Trophoblast cell (in vitro differentiated cells and primary cell): Measurements from ENCODE around the gene PRUNE2.

Experiments used
- DNase-seq, 2 donors: peaks; one replicate each; pipeline ENCODE4 v3.0.0-alpha.2; 2016
- H2AFZ ChIP-seq: 2 replicates; pipeline ENCODE4 v1.6.1; 2013; ENCODE audit warnings: low read length, moderate library complexity, mild to moderate bottlenecking; ENCODE audit not compliant: insufficient read depth, poor library complexity
- H2AK5ac ChIP-seq: 2 replicates; pipeline ENCODE4 v1.6.1; 2013; ENCODE audit warnings: mild to moderate bottlenecking, low read length
- H2BK120ac ChIP-seq: 2 replicates; pipeline ENCODE4 v1.6.1; 2013; ENCODE audit warnings: low read length, mild to moderate bottlenecking, moderate library complexity; ENCODE audit not compliant: insufficient read depth, poor library complexity
- H2BK12ac ChIP-seq: 2 replicates; pipeline ENCODE4 v1.6.1; 2013; ENCODE audit warnings: mild to moderate bottlenecking, low read length, moderate library complexity
- H2BK5ac ChIP-seq: 2 replicates; pipeline ENCODE4 v1.6.1; 2013; ENCODE audit warnings: low read length, low read depth, moderate library complexity, mild to moderate bottlenecking; ENCODE audit not compliant: poor library complexity
- H3K14ac ChIP-seq: 2 replicates; pipeline ENCODE4 v1.6.1; 2013; ENCODE audit warnings: mild to moderate bottlenecking, low read length
- H3K18ac ChIP-seq: 2 replicates; pipeline ENCODE4 v1.6.1; 2013; ENCODE audit warnings: mild to moderate bottlenecking, low read length
- H3K23ac ChIP-seq: 2 replicates; pipeline ENCODE4 v1.6.1; 2013; ENCODE audit warnings: low read length
- H3K27ac ChIP-seq: 2 replicates; pipeline ENCODE4 v1.5.1; 2013; ENCODE audit warnings: low read depth, mild to moderate bottlenecking, inconsistent platforms, low read length, moderate library complexity
- H3K27me3 ChIP-seq: 2 replicates; pipeline ENCODE4 v1.6.1; 2013; ENCODE audit warnings: inconsistent platforms, mild to moderate bottlenecking, low read length, moderate library complexity; ENCODE audit not compliant: insufficient read depth
- H3K36me3 ChIP-seq, 2 experiments: 1 replicate in 1 of 2; 2 replicates in 1 of 2; pipeline ENCODE4 v1.6.1; 2013; ENCODE audit warnings: low read length in 2 of 2, mild to moderate bottlenecking in 2 of 2, moderate library complexity in 1 of 2; ENCODE audit not compliant: insufficient read depth in 2 of 2, control insufficient read depth in 1 of 2
- H3K4ac ChIP-seq: 2 replicates; pipeline ENCODE4 v1.6.1; 2013; ENCODE audit warnings: low read depth, mild to moderate bottlenecking, low read length, moderate library complexity
- H3K4me1 ChIP-seq, 2 experiments: 1 replicate in 1 of 2; 2 replicates in 1 of 2; pipeline ENCODE4 v1.6.1; 2013; ENCODE audit warnings: low read length in 2 of 2, mild to moderate bottlenecking in 2 of 2, moderate library complexity in 1 of 2; ENCODE audit not compliant: insufficient read depth in 2 of 2, control insufficient read depth in 1 of 2
- H3K4me2 ChIP-seq: 2 replicates; pipeline ENCODE4 v1.6.1; 2013; ENCODE audit warnings: inconsistent platforms, mild to moderate bottlenecking, low read length, moderate library complexity
- H3K4me3 ChIP-seq: 2 replicates; pipeline ENCODE4 v1.5.1; 2013; ENCODE audit warnings: mild to moderate bottlenecking, low read depth, low read length, inconsistent platforms
- H3K79me1 ChIP-seq: one replicate; pipeline ENCODE4 v1.6.1; 2013; ENCODE audit warnings: low read length
- H3K79me2 ChIP-seq: 2 replicates; pipeline ENCODE4 v1.6.1; 2013; ENCODE audit warnings: low read length, mild to moderate bottlenecking; ENCODE audit not compliant: control insufficient read depth, insufficient read depth, poor library complexity
- H3K9ac ChIP-seq: 2 replicates; pipeline ENCODE4 v1.6.1; 2013; ENCODE audit warnings: mild to moderate bottlenecking, low read length
- H3K9me3 ChIP-seq: 2 replicates; pipeline ENCODE4 v1.6.1; 2013; ENCODE audit warnings: low read depth, mild to moderate bottlenecking, control low read depth, inconsistent platforms, low read length; ENCODE audit not compliant: insufficient read depth
- H4K12ac ChIP-seq: 2 replicates; pipeline ENCODE4 v1.6.1; 2013; ENCODE audit warnings: low read depth, mild to moderate bottlenecking, low read length, moderate library complexity
- H4K8ac ChIP-seq: 2 replicates; pipeline ENCODE4 v1.6.1; 2013; ENCODE audit warnings: low read depth, mild to moderate bottlenecking, low read length, moderate library complexity
- H4K91ac ChIP-seq: one replicate; pipeline ENCODE4 v1.6.1; 2013; ENCODE audit warnings: low read depth, mild to moderate bottlenecking, low read length, moderate library complexity
- WGBS: extraction: QIAGEN DNeasy Blood & Tissue Kit; methylation state at CpG from one replicate; pipeline ENCODE4 v1.1.7; 2013; ENCODE audit warnings: missing lambda C conversion rate; ENCODE audit not compliant: insufficient read length, insufficient coverage; ENCODE audit errors: extremely low coverage; 5-methylcytosine and 5-hydroxymethylcytosine counted together

PRUNE2 gene

DNA sequence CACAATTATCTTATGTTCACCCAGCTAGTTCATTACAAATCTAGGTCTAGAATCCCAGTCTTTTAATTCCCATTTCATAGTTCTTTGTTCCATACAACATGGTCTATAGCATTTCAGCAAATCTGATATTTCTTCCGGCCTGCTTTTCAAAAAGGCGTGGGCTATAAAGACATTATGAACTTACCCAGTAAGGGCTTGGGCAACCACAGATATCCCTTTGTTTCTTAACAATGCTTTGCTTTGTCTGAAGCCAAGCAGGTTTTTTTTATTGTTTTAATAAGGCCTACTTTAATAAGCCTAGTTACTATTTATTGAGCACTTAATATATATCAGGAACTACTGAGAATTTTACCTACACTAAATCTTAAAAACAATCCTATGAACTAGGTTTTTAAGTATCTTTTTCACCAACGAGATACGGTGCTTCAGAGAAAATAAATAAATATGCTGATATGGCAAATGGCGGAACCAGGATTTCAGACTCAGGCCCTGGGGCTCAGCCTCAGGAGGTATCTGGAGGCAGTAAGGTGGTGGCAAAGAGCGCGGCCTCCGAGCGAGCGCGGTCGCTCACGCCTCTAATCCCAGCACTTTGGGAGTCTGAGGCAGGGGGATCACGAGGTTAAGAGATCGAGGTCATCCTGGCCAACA is 112.0 kb downstream of the PRUNE2 start:
- H3K4me1 ChIP-seq, result no peaks in the 10 kb centered on the region
- H4K12ac ChIP-seq, result no peak overlapping the region
- no peak overlapping the region for H4K91ac ChIP-seq
- H2BK120ac ChIP-seq, result no peak overlapping the region
- peaks cover 1% of the 10 kb centered on the region for H3K9me3 ChIP-seq
- H3K23ac ChIP-seq, result no peak overlapping the region
- WGBS, result no CpG with 5 or more reads among the region's 15 CpGs
- no peak overlapping the region for H2AK5ac ChIP-seq
- DNase-seq, result no peak
- no peak overlapping the region for H3K4ac ChIP-seq
- no peak overlapping the region for H2BK5ac ChIP-seq
- H3K4me2 ChIP-seq, result no peak overlapping the region
- H3K79me2 ChIP-seq, result no peaks in the 10 kb centered on the region
- H3K14ac ChIP-seq, result no peak overlapping the region
- no peaks in the 10 kb centered on the region for H3K27me3 ChIP-seq
- H3K79me1 ChIP-seq, result no peaks in the 10 kb centered on the region
- H3K9ac ChIP-seq, result no peak overlapping the region
- H2BK12ac ChIP-seq, result no peak overlapping the region
- no peak overlapping the region for H3K4me3 ChIP-seq
- no peaks in the 10 kb centered on the region for H3K36me3 ChIP-seq
- H4K8ac ChIP-seq, result no peak overlapping the region
- H2AFZ ChIP-seq, result no peak overlapping the region
- no peak overlapping the region for H3K27ac ChIP-seq
- no peak overlapping the region for H3K18ac ChIP-seq

DNA sequence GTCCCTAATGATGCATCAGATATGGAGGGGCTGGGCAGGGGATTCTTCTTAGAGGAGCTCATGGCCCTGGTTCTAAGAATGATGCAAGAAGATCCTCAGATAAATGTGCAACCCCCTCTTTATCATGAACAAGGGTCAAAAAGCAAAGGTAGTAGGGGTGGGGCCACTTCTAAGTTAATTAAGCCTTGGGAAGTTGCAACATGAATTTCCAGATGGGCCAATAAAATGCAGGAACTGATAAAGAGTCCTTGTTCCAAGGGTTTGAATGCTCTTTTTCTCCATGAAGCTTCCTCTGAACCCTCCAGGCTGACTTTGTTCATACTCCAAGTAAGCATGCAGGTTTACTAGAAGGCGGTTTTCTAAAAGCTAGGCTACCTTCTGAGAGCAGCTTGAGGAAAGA is 116.1 kb downstream of the PRUNE2 start:
- no peak overlapping the region for H2BK12ac ChIP-seq
- no peak overlapping the region for H3K4me2 ChIP-seq
- H2BK120ac ChIP-seq, result no peak overlapping the region
- no peak overlapping the region for H3K27ac ChIP-seq
- no peak overlapping the region for H4K12ac ChIP-seq
- no peak overlapping the region for H3K4me3 ChIP-seq
- no peaks in the 10 kb centered on the region for H3K79me1 ChIP-seq
- WGBS, result no CpG with 5 or more reads among the region's 1 CpG
- no peak overlapping the region for H2BK5ac ChIP-seq
- no peak overlapping the region for H2AK5ac ChIP-seq
- H4K91ac ChIP-seq, result no peak overlapping the region
- H3K36me3 ChIP-seq, result no peaks in the 10 kb centered on the region
- H3K18ac ChIP-seq, result no peak overlapping the region
- H3K23ac ChIP-seq, result no peak overlapping the region
- H2AFZ ChIP-seq, result no peak overlapping the region
- H3K27me3 ChIP-seq, result no peaks in the 10 kb centered on the region
- DNase-seq, result no peak
- no peaks in the 10 kb centered on the region for H3K4me1 ChIP-seq
- H3K9me3 ChIP-seq, result peaks cover 1% of the 10 kb centered on the region
- no peak overlapping the region for H3K9ac ChIP-seq
- no peaks in the 10 kb centered on the region for H3K79me2 ChIP-seq
- H4K8ac ChIP-seq, result no peak overlapping the region
- no peak overlapping the region for H3K4ac ChIP-seq
- no peak overlapping the region for H3K14ac ChIP-seq

DNA sequence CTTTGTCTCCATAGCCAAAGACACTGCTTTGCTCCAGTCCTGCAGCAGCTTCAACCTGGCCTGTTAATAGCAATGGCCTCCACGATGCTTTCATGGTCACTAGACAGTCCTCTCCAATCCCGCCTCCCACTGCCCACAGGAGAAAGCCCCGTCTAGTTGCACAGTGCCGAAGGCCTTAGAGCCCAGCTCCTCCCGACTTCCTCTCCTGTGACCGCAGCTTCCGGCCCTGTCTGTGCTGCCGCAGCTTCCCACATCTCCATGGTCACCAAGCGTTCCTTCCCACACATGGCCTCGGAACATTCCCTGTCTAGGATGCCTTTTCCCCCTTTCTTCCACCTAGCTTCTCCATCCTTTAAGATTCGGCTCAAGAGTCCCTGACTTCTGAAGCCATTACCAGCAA is 118.2 kb downstream of the PRUNE2 start:
- Histone ChIP-seq H3K79me1 (no peaks in the 10 kb centered on the region), H3K27ac (no peak overlapping the region), H4K91ac (no peak overlapping the region), H3K4me1 (no peaks in the 10 kb centered on the region), H2BK12ac (no peak overlapping the region), H3K9ac (no peak overlapping the region), H3K27me3 (no peaks in the 10 kb centered on the region), H3K4ac (no peak overlapping the region), H4K12ac (no peak overlapping the region), H2BK120ac (no peak overlapping the region), H3K14ac (no peak overlapping the region), H3K9me3 (peaks cover 1% of the 10 kb centered on the region), H3K4me2 (no peak overlapping the region), H3K4me3 (no peak overlapping the region), H3K18ac (no peak overlapping the region), H2AK5ac (no peak overlapping the region), H3K23ac (no peak overlapping the region), H4K8ac (no peak overlapping the region), H3K79me2 (no peaks in the 10 kb centered on the region), H2AFZ (no peak overlapping the region), H3K36me3 (no peaks in the 10 kb centered on the region), H2BK5ac (no peak overlapping the region)
- no CpG with 5 or more reads among the region's 11 CpGs for WGBS
- no peak for DNase-seq

DNA sequence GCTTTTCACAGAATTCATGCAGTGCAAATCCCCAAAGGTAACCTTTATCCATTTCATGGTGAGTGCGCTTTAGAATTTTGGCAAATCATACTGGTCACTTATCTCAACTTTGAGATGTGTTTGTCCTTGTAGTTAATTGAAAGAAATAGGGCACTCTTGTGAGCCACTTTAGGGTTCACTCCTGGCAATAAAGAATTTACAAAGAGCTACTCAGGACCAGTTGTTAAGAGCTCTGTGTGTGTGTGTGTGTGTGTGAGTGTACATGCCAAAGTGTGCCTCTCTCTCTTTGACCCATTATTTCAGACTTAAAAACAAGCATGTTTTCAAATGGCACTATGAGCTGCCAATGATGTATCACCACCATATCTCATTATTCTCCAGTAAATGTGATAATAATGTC is 120.4 kb downstream of the PRUNE2 start:
- Histone ChIP-seq H3K23ac (no peak overlapping the region), H3K4me3 (no peak overlapping the region), H2BK12ac (no peak overlapping the region), H3K9me3 (no peaks in the 10 kb centered on the region), H4K8ac (no peak overlapping the region), H3K36me3 (no peaks in the 10 kb centered on the region), H3K27ac (no peak overlapping the region), H2BK120ac (no peak overlapping the region), H3K79me2 (no peaks in the 10 kb centered on the region), H3K18ac (no peak overlapping the region), H4K91ac (no peak overlapping the region), H3K4ac (no peak overlapping the region), H2BK5ac (no peak overlapping the region), H3K9ac (no peak overlapping the region), H3K4me2 (no peak overlapping the region), H2AK5ac (no peak overlapping the region), H3K27me3 (no peaks in the 10 kb centered on the region), H4K12ac (no peak overlapping the region), H3K4me1 (no peaks in the 10 kb centered on the region), H3K14ac (no peak overlapping the region), H3K79me1 (no peaks in the 10 kb centered on the region), H2AFZ (no peak overlapping the region)
- DNase-seq, result no peak
- no CpG with 5 or more reads among the region's 1 CpG for WGBS
